Fibroblast of skin of left quadriceps (primary cell): Measurements from ENCODE around the gene PTPRN2.
"Not testable (repeated sequence)": the region's sequence is repeated elsewhere in the genome, so short reads cannot be mapped to it uniquely, and the experiment has no call there.

Source experiments
- DNase-seq, 2 experiments: peaks; one replicate each; pipeline ENCODE4 v3.0.0-alpha.2; 2013; ENCODE audit warnings: low read depth in 2 of 2

Gene PTPRN2

GRCh38 chr7:157996359-157997079 lies 591.1 kb downstream of the PTPRN2 start:
- DNase-seq = no peak

DNA sequence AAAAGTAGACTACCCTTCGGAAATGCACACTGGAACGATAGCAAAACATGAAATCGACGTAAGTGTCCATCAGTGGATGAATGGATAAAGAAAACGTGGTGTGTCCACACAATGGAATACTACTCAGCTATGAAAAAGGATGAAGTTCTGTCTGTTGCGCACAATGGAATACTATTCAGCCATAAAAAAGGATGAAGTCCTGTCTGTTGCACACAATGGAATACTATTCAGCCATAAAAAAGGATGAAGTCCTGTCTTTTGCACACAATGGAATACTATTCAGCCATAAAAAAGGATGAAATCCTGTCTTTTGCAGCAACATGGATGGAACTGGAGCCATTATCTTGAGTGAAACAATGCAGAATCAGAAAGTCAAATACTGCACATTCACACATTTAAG lies 591.8 kb downstream of the PTPRN2 start:
- DNase-seq = no peak

DNA sequence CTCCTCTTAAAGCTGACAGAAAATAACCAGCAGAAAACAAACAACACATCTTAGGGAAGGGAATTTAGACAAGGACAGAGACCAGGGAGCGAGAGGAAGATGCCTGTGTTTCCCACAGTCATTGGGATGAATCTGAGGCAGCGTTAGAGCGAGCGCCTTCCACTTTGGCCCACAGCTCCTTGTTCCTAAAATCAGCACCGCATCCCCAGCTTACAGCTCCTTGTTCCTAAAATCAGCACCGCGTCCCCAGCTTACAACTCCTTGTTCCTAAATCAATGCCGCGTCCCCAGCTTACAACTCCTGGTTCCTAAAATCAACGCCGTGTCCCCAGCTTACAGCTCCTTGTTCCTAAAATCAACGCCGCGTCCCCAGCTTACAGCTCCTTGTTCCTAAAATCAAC lies 593.3 kb downstream of the PTPRN2 start:
- no peak for DNase-seq

DNA sequence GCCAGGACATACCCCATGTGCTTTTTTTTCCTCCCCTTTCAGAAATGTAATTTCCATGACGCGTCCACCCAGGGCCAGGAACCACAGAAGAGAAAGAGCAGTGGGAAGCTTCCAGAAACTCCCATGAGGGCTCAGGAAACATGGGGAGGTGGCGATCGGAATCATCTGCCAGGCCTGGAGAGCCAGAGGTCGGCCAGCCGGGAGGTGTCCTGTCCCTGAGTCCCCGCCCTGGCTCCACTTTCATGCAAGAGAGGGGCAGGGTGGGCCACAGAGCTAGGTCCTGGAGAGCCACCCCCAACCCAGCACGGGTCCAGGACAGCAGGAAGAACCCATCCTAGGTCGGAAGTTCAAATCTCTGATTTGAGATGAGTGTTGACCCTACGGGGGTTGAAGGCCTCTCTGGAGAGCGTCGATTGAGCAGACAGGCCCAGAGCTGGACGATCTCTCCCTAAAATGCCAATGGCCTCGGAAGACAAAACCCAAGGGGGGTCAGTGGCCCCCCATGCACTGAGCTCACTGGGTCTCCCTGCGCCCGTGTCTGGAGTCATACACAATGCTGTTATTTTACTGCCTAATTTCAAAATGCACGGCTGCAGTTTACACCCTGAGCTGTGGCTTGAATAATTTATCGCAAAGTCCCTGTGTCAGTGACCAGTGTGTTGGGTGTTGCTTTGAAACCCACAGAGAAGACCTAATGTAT lies 594.1 kb downstream of the PTPRN2 start:
- DNase-seq = no peak

DNA sequence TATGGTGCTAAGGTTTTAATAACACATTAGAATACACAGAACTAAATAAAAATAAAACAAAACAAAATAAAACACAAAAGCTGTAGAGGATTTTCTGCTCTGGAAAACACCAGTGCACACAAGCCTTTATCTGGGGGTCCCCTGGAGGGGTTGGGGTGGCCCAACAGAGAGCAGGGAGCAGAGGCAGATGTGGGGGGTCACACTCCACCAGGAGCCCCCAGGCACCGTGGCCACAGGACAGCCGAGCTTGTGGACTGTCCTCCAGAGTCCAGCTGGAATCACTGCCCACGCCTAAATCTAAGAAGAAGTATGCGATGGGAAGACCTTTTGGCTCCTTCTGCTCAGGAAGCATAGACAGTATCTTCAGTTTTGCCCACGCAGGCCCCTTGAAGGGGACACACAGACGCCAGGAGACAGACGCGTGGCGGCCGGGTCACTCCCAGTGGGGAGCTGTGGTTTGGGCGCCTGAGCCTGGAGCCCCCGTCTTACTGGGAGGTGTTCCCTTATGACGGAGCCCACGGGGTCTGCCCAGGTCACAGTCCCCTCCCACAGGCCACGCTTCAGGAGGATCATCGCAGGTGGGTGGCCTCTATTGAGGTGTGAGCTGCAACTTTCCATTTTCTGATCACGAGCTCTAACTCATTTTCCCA lies 595.0 kb downstream of the PTPRN2 start:
- no peak for DNase-seq

DNA sequence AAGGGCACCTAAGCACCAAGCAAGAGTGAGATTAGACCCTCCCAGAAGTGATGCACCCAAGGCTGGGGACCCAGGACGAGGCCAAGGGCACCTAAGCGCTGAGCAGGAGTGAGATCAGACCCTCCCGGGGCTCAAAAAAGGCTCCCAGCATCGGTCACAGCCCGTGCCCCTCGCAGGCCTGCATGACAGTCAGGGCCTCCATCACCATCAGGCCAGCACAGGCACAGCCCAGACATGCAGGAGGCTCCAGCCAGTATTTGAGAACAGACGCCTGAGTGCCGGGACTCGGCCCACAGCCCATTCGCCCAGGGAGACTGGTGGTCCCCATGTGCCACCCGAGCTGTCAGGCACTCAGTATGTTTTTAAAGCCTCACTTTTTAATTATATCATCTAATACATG lies 595.9 kb downstream of the PTPRN2 start:
- DNase-seq = no peak

DNA sequence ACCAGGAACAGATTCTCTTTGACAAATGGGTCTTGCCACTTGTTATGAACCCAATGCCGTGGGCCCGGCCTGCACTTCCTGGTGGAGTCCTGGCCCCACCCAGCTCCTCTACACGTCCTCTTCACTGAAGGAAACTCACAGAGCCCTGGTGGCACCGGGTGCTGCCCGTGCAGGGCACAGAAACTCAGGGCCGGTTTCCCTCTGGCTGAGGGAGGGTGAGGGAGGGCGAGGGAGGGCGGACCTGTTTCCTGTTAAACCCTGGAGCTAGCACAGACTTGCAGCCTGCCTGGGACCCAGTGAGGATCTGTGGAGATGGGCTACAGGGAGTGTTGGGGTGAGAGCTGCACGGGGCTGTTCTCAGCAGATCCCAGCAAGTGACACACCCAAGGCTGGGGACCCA lies 596.3 kb downstream of the PTPRN2 start:
- DNase-seq = no peak

- DNase-seq = no peak
Measured at GRCh38 chr7:157990881-157991250, 596.8 kb downstream of the PTPRN2 start.

DNA sequence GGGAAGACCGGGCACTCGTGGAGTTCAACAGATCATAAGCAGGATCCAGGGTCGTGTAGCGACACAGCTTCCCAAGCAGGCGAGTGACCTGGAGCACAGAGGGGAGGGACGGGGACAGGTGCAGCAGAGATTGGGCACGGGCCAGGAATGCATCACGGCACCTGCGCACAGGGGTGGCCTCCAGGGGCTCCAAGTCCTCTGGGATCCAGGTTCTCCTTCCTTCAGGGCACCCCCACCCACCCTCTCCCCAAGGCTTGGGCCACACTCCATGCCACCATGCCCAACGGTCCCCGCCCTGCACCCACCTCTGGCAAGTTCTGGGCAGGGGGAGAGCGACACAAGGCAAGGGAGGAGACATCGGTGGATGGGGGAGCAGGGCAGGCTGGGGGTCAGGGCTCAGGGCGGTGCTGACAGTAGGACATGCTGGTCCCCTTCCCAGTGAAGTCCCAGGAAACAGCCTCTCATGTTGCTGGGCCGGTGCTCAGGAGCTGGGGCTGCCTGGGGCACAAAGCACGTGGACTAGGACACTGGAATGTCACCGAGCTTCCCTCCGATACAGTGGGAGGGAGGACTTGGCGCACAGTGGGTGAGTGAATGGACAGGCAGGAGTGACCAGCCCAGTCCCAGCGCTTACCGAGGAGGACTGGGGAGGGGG lies 597.3 kb downstream of the PTPRN2 start:
- no peak for DNase-seq

DNA sequence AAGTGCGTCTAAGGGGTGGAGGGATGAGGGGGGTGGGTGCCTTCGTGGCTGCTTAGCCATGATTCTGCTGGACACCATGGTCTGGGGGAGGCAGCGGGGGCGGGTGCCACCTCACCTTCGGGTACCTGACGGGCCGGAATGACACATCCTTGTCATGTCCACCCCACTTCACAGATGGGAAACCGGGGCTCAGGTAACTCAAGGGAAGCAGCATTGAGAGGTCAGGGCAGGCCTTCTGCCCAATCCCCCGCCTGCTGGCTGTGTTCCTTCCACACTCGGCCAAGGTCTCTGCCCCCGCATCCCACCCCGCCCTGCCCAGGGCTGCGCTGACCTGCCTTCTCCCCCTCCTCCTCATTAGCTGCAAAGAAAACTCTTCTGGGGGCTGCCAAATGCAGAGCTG lies 598.0 kb downstream of the PTPRN2 start:
- DNase-seq = no peak

DNA sequence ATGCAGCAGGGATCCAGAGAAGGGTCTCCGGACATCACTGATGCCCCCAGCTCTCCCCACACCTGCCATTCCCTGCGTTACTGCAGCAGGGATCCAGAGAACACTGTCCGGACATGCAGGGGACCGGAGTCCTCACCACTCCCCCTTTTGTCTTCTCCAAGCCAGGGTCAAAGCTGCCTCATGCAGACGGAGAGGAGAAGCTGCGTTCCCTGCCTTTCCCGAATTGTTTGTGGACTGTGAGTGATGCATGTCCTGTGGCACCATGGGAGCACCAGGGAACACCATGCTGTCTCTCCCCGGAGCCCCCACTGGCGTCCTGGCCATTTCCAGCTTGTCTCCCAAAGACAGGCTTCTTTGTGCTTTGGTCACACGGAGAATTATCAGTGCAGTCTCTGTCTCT lies 599.7 kb downstream of the PTPRN2 start:
- DNase-seq = no peak

DNA sequence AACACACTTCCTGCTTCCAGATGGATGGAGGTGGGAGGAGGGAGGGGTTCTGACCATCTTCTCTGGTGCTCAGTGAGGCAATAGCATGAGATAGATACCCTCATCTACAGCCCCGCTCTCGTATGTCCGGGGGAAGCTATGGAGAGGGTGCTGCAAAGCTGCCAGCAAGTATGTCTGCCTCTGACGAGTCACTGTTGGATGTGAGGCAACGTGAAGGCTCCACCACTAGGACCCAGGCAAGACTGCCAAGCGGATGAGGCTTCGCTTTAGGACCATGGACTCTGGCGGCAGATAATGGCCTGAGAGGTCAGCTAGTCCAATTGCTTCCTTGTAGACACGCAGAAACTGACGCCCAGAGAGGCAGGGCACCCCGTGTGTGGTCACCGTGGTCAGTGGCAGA lies 601.6 kb downstream of the PTPRN2 start:
- DNase-seq = no peak

DNA sequence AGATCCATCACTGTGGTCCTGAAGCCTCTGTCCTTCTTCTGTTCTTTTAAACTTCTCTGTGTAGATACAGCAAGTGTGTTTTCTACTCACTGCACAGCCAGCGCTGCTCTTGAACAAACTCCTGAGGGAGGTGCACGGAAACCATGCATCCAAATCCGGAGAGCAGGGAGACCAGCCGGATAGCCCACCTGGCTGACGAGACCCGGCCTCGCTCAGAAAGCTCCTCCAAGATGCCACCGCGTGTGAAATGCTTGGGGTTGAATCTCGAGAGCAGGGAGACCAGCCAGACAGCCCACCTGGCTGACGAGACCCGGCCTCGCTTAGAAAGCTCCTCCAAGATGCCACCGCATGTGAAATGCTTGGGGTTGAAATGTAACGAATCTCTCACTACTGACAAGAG lies 602.0 kb downstream of the PTPRN2 start:
- DNase-seq = no peak

DNA sequence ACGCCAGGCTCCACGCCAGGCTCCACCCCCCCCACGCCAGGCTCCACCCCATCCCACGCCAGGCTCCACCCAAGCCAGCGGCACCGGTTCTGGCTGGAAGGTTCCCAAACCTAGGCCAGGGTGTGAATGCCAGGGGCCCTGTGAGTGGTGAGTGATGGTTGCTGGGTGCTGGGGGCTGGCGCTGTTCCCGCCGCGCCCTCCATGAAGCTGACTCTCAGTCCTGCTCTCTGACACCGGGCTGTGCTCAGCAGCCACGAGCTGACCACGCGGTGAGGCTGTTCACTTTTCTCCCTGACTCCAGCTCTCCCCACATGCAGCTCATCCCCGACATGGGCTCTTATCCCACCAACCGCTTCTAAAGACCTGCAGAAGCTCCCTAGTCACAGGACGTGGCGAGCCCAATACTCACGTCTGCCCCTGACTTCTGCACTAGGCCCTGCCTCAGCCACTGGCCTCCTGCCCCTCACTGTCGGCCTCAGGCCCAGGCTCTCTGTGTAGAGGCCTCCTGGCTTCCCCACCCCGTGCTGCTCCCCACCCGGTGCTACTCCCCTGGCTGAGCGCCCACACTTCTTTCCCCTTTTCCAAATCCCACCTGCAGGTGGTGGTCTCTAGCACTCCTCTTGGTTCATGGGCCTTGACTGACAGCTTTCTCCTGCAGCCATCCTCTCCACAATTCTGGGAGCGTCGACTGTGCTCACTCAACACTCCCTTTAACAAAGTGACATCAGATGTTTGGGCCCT lies 603.0 kb downstream of the PTPRN2 start:
- DNase-seq = no peak

DNA sequence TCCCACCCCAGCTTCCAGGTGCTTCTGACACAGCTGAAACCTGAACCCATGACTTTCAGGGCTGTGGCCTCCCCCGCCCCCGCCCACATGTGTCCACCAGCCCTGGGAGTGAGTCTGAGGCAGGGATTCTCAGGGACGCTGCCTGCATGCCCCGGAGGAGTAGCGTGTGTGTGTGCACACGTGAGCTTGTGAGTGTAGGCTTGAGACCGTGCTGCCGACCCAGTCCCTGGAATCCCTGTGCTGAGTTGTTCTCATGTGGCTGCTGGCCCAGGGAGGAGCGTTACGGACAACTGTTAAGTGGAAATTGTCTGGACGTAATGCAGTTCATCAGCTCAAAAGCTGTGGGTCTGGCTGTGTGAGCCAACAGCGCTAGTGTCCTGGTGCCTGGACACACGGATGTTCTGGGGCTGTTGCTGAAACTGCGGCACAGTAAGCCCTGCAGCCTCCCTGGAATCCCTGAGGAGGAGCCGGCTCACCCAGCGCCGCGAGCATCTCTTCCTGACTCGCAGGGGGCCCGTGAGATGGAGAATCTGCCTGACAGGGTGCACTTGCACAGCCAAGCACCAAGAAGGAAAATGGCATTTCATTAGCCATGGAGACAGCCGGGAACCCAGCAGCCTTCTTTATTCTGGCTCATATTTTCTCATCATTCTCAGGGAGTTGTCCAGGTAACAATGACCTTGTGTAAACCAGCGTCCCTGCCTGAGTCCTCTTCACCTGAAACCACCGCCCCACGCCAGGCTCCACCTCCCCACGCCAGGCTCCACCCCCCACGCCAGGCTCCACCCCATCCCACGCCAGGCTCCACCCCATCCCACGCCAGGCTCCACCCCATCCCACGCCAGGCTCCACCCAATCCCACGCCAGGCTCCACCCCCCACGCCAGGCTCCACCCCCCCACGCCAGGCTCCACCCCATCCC lies 603.9 kb downstream of the PTPRN2 start:
- no peak for DNase-seq

DNA sequence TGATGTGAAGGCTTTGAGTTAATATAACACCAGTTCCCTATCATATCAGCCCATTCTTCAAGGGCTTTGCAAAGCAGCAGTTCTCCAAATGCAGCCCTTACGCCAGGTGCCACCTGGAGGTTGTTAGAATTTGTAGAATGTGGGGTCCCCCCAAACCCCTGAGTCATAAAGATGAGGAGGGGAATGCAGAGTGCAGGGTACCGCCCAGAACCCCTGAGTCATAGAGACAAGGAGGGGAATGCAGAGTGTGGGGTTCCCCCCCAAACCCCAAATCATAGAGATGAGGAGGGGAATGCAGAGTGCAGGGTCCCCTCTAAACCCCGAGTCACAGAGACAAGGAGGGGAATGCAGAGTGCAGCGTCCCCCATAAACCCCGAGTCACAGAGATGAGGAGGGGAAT lies 605.8 kb downstream of the PTPRN2 start:
- no peak for DNase-seq

DNA sequence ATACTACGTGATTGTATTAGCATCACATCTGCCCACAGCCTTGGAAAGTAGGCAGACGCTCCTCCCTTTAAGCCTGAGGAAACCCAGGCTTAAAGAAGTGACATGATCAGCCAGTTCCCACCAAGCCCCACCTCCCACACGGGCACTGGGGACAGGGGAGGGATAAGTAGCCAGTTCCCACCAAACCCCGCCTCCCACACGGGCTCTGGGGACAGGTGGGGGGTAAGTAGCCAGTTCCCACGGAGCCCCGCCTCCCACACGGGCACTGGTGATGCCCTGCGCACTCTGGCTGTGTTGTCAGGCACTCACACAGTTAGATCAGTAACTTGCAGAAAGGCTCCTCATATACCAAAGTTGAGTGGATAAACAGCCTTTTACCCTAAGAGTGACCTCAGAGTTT lies 606.8 kb downstream of the PTPRN2 start:
- no peak for DNase-seq

- DNase-seq = not testable (repeated sequence)
Measured at GRCh38 chr7:157980341-157980731, 607.3 kb downstream of the PTPRN2 start.

DNA sequence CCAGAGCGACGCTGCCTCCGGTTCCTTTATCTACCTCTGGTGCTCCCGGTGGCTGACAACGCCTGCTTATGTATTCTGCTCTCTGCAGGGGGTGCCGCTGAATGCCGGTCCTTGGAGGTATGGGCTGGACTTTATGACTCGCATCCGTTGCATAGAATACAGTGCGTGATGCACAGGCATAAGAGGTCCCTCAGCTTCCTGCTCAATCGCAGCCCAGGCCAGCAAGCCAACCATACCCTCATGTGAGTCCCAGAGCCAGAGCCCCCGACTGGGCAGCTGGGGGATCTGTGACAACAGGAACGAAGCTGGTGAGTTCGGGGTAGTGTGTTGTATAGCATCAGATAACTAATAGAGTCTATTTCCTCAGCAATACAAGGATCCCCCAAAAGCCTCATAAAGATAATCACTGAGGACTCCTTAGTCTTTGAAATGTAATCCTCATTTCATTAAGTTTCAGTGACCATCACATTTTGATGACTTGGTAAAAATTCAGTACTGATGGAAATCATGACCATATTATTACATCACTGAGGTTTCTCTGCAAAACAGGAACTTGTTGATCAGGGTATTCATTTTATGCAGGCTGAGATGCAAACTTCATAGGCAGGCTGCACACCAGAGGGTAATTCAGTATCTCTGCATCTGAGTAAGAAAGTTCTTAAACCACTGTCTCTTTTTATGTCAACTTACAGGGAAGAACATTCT lies 607.8 kb downstream of the PTPRN2 start:
- no peak for DNase-seq

DNA sequence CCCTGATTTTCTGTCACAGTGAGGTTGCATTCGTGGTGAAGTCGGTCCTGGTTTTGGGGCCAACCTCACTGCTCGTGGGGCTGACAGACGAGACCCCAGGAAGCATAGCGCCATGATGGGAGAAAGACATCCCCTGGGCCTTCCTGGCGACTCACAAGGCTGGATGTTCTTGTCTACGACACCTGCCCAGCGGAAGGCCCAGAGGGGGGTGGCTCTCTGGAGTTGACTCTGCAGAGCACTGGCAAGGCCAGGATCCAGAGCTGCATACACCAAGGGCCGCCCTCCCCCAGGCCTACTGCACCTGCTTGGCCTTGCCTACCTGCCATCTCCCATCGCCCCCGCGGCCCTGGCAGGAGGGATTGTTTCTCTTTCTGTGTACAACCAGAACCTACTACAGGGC lies 608.9 kb downstream of the PTPRN2 start:
- no peak for DNase-seq
